Germinal center (tissue), 1 donor: Measurements from ENCODE around the gene EVPL.
"Not testable (repeated sequence)": the region's sequence is repeated elsewhere in the genome, so short reads cannot be mapped to it uniquely, and the experiment has no call there.

Experiments
- DNase-seq: peaks from one replicate; pipeline ENCODE4 v3.0.0; 2012; ENCODE audit warnings: mixed read lengths, low spot score

The EVPL gene

DNA sequence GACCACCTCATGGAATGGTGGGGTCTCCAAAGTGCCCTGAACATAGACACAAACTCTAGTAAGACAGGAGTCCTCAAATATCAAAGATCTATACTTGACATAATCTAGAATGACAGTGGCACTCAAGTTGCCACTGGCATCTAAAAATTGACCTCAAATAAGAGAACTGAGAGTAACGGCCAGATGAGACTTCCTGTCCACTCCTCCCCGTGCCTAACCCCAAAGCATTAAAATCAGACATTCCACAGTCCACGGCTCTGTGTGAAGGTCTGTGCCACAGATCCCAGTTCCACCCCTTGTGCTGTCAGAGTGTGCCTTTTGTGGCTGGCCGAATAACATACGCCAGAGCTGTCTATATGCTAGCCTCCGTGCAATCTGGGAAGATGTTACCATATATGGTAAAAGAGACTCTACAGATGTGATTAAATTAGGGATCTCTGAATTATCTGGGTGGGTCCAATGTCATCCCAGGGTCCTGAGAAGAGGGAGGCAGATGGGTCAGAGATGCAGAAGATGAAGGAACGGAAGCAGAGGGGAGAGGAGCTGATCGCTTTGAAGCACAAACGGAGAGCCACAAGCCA lies 21.0 kb upstream of the EVPL start:
- no peak for DNase-seq

DNA sequence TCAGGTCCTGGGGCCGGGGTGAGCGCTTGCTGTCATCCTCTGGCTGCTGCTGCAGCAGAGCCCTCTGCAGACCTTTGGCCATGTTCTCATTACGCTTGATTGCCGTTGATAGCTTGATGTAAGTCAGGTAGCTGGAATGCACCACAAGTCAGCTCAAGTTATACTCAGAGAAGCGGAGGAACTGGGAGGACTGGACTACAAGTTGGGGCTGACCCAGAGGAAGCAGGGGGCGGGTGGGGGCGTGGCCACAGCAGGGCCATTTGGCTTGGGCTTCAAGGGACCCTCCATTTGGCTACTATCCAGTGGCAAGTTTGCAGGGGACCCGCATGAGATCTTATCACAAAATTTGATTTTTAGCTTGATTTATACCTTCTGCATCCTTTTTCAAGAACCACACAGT lies 19.0 kb upstream of the EVPL start:
- no peak for DNase-seq

DNA sequence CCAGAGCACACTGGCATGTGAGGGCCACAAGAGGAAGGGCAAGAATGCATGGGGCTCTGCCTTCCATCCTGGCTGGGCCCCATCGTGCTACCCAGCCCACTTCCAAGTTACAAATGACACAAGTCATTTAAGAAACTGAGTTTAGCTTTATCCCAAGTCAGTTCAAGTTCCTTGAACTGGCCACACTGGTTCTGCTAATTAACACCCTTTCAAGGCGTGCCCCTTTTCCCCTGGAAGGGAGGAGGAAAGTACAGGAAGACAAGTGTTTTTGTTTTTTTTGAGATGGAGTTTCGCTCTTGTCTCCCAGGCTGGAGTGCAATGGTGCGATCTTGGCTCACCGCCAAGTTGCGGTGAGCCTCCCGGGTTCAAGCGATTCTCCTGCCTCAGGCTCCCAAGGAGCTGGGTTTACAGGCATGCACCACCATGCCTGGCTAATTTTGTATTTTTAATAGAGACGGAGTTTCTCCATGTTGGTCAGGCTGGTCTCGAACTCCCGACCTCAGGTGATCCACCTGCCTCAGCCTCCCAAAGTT lies 17.4 kb upstream of the EVPL start:
- not testable (repeated sequence) for DNase-seq

DNA sequence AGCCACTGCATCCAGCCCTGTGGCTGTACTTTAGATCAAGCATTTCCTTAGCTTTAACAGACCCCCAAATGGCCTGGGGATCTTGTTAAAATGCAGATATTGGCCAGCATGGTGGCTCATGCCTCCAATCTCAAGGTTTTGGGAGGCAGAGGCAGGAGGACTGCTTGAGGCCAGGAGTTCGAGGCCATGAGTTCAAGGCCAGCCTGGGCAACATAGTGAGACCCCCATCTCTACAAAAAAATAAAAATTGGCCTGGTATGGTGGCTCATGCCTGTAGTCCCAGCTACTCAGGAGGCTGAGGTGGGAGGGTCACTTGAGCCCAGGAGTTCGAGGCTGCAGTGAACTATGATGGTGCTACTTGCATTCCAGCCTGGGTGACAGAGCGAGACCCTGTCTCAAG lies 15.8 kb upstream of the EVPL start:
- not testable (repeated sequence) for DNase-seq

DNA sequence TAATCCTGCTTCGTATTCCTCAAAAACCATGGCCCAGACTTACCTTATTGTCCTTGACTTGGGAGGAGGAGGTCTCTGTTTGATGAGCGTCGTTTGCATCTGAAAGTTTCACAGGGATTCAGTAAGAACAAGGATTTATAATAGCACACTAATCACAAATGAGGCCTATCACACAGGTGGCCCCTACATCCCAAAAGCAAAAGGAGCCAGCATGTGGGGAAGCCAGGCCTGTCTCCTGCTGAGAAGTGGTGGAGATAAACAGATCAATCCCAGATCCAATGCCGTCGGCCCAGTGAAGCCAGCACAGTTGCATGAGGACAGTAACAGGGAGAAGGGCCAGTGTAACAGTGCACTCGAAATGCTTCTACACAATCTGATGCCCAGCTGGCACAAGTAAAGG lies 13.3 kb upstream of the EVPL start:
- DNase-seq, result no peak

DNA sequence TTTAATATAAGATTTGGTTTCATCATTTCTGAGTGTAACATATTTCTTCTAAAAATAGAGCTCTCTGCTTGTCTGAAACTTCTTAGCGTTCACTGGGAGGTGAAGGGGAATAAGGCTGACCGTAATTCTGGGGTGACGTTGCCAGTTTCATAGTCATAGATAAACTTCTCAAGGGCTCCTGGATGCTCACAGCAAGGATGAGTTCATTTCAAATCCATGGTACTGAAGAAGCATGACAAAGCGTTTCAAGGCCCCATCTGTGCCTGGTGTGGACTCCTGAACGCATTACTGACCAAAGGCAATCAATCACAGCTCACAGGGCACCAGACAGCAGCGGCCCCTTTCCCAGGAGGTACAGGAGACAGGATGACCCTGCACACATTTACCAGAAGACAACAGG lies 12.0 kb upstream of the EVPL start:
- no peak for DNase-seq

DNA sequence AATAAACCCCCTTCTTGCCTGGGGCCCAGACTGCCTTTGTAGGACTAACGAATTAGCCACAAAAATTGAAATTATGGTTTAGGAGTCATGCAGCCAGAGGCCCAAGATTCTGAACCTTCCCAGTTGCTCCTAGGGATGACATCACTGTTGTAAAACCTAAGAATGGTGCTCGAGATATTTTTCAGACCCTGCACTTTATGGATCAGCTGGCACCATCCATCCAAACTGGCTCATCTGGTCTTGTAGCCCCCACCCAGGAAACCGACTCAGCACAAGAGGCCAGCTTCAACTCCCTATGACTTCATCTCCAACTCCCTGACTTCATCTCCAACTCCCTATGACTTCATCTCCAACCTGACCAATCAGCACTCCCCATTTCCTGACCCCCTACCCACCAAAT lies 10.9 kb upstream of the EVPL start:
- DNase-seq, result no peak

DNA sequence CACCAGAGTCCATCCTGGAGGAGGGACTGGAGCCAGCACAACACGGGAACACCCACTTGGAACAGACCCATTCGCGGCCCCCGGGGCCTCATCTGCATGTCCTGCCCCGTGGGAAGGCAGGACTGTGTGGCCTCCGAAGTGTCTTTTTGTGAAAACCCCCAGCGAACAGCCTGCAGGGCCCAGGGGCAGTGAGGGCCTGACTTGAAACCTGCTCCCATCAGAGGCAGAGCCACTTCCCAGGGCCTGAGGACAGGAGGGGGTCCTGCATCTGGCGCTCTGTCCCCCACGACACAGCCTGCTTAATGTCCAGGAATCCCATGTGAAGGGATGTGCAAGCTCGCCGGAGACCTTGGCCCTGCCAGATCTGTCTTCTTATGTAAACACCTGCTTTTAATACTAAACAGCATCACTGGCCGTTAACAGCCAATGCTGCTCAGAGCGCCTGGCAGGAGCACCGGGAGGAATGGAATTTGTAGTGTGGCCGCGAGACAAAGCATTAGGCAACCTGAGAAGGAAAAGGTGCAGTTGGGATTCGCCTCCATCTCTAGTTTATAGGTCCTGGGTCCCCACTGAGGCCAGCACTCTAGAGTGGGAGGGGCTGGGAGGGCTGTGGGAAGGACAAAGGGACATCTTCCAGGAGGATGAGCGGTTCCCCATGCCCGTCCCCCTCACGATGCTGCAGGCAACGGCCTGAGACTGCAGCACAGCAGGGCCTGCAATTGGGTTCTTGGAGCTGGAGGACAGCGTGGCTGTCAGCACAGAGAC lies 9.6 kb upstream of the EVPL start:
- DNase-seq, result no peak

DNA sequence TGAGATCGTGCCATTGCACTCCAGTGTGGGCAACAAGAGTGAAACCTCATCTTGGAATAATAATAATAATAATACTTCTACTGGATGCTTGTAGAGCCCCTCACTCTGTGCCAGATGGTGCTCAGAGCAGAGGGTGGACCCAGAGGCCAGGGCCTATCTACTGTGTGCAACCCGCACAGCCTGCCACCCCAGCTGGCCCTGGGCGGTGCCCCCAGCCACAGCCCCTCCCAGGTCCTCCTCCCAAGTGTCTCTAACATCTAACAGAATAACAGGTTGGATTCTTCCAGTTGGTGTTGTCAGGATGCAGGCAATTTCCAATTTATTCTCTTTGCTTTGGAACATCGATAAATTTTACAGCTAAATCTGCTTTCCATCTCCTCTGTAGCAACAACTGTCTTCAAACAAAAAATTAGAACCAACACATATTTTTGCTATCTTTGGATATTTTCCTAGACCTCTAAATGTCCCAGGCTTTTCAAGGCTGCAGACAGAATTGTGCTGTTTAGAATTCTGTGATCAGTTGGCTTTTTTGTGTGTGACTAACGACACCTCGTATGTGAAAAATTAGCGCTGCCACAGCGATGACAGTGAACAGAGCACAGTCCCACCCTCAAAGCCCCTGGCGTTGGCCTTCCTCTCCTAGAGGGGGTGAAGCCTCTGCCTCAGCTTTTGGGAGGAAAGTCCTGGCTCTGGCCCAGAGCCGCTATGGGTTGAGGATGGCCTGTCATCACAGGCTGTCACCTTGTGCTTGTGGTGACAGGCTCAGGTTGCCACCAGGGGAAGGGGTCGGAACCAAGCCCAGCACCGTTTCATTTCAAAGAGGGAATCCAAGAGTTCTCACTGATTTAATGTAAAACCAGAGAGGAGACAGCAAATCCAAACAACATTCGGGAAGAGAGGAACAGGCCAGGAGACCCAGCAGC lies 7.6 kb upstream of the EVPL start:
- no peak for DNase-seq

DNA sequence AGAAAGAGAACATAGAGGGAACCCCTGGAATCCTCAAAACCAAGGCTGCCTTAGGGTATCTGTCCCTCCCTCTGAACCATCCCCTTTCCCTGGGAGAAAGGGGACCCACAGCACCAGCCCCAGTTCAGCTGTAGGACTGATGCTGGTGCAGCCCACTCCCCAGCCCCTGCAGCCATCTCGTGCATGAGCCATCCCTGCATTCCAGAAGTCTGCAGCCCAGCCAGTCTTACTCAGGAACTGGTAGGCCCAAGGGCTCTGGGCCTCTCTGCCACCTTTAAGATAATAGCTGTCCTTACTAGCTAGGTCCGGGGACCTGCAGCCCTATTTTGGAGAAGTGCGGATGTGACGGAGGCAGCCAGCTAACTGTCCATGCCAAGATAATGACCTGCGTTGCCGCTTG lies 6.0 kb upstream of the EVPL start:
- DNase-seq, result no peak

DNA sequence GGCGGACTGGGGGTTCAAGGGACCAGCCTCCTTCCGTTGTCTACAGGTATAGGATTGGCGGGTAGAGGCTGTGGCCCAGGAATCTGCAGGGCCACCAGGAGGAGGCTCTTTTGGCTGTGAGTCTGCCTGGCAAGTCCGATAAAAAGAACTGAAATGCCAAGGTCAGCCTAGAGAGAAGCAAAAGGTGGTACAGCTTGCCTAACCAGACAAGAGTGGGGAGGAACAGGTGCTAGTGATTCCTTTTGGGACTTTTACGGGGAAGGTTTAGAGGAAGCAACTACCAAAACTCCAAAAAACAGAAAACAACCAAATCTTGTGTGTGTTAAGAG lies 5.6 kb upstream of the EVPL start:
- no peak for DNase-seq

DNA sequence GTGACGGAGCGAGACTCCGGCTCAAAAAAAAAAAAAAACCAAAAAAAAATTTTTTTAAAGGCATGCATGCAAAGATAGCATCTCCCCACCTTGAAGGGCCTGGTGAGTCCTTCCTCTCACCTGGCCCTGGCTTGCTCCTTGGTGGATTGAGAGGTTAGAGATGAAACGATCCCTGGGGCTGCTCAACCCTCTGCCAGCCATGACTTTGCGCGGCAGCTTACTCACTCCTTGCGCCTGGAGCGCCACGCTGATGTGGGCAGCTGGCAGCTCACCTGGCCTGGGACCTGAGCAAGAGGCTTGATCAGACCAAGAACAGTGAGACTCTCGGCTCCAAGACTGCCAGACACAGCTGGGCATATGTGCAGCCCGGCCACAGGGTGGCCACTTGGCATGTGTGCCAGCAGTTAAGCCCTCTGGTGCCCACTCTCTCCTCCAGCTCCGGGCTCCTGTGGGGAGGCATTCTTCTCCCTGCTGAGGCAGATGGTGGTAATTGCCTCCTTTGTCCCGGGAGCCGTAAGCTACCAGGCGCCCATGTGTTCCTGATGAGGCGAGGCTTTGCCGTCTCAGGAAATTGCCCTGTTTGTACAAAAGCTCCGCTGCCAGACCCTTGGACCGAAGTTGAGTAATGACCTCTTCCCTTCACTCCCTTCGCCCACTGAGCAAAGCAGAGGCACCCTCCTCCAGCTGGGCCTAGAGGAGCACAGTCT lies 5.1 kb upstream of the EVPL start:
- DNase-seq, result no peak

DNA sequence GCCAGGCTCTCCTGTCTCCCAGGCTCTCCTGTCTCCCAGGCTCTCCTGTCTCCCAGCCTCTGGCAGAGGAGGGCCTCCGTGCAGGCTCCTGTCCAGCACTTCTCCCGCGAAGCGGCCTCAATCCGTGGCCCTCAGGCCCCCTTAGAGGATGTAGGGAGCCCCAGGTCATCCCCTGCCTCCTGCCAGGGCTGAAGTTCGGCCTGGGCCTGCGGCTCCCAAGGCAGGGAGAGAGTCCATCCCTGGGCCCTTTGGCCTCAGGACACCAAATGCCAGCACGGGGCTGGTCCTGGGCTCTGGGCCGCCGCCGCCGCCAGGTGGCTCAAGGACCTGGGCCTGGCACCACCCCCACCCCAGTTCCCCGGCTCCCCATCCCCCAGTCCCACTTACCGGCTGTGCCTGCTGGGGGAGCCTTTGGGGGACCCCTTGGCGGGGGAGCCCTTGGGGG lies 370 bp downstream of the EVPL start:
- DNase-seq, result no peak

DNA sequence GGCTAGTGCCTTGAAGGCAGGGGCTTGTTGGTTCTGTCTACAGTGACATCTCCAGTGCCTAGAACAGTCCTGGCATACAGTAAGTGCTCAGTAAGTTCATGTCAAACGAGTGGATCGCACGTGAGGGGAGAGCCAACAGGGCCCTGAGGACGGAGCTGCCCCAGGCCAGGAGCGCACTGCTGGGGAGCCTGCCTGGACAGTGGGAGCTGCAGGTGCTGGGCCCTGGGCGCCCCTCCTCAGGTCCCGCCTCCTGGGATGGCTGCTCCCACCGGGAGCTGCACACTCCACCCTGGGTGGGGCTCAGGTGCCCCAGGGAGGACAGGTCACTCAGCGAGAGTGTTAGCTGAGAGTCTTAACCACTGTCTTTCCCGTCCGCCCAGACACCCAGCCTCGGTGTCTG lies 1.8 kb downstream of the EVPL start:
- no peak for DNase-seq

DNA sequence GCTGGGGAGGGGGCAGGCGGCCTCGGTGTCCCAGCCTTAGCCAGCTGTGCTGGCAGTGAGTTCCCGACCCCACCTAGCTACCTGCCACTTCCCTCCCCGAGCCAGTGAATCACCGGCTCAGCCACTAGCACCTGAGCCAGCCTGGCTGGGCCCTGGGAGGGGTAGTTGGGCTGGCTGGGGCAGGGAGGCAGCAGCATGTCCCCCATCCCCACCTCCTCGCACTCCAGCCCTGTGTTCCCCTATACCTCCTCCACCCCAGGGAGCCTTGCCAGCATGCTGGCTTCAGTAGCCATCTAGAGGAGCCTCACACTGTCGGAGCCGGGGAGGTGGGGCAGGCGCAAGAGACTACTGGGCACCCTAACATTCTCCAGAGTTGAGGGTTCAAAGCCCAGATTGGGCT lies 2.8 kb downstream of the EVPL start:
- no peak for DNase-seq

DNA sequence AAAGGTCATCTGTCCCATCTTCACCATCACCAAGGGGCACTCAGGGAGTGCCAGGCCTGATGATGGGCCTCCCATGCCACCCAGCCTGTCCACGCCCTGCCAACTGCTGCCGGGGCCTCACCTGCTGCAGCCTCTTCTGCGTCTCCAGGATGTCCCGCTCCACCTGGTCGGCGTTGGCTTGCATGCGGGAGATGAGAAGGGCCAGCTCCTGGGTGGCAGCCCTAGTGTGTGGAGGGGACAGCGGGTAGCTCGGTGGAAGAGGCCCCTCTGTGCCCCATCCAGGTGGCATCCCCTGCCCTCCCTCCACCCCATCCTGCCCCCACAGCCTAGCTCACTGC lies 3.2 kb downstream of the EVPL start:
- DNase-seq, result no peak

DNA sequence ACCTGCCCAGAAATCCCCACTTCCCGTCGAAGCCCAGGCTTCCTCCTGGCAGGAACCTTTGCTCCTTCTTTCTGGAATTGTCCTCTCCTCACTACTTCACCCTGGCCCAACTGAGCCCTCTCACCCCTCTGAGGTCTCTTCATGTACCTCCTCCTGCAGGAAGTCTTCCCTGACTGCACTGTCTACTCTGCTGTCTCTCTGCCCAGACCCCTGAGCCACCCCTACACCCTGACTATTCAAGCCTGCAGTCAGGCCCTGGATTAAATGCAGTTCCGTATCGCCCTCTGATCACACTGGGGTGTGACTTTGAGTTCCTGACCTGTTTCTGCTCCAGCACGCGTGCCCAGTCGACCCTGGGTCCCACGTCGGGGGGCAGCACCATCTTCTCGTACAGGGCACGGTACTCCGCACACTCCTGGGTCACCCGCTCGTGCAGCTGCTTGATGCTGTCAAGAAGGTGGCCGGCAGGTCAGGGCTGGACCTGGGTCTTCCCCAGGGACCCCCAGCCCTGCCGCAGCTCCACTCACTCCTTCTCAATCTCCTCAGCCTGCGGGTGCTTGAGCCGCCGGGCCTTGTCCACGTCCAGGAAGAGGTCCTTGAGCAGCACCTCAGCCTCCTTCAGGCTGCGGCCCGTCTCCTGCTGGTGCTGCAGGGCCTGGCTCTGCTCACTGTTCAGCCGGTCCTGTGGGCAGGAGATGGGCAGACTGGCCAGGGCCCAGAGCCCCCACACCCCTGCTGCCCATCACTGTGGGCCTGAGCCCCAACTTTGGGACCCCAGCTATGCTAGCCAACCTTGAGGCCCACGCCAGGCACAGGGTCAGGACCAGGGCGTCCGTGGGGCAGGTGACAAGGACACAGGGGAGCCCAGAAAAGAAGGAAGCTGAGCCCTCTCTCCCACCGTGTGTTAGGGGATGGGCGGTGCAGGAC lies 3.9 kb downstream of the EVPL start:
- no peak for DNase-seq

DNA sequence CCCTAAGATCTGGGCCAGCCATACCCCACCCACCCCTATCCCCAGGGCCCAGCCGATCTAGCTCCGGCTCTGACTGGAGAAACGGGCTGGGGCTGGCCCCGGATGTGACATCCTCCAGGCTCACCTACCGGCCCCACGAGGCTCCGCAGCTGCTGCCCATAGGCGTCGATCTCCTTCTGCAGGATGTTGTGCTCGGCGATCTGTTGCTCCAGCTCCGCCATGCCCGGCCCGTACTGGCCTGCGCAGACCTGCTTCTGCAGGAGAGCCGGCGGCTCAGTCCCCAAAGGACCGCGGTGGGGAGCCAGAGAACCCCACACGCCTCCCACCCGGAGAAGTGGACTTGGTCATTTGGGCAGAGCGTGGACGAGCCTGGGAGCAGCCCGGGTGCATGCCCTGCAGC lies 4.8 kb downstream of the EVPL start:
- no peak for DNase-seq

DNA sequence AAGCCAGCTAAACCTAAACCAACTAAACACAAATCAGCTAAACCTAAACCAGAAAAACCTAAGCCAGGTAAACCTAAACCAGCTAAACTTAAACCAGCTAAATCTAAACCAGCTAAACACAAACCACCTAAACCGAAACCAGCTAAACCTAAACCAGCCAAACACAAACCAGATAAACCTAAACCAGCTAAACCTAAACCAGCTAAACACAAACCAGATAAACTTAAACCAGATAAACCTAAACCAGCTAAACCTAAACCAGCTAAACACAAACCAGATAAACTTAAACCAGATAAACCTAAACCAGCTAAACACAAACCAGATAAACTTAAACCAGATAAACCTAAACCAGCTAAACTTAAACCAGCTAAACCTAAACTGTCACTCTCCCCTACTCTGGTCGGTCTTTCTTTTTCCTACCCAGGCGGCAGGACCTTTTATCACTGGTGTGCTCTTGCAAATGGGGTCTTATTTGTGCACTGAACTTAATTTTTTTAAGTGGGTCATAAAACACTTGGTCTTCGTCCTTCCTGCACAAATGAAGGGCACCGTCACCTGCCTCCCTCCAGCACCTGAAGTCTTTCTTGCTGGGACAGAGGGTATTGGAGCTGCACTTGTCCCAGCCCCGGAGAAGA lies 7.2 kb downstream of the EVPL start:
- no peak for DNase-seq

DNA sequence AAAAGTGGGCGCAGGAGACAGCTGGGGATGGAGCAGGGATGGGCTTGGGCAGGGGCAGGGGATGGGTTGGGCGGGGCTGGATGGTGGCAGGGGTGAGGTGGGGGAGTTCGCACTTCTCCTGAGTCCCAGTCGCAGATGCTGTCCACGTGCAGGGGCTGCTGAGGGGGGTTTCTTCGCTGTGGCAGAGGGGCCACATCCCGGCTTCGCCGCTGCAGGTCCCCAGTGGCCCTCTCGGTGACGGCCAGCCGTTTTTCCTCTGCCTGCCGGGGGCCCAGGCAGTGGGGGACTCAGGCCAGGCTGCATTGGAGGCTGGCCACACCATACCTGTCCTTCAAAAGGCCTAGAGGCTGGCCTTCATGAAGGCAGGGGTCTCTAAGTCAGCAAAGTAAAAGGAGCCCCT lies 8.3 kb downstream of the EVPL start:
- no peak for DNase-seq

DNA sequence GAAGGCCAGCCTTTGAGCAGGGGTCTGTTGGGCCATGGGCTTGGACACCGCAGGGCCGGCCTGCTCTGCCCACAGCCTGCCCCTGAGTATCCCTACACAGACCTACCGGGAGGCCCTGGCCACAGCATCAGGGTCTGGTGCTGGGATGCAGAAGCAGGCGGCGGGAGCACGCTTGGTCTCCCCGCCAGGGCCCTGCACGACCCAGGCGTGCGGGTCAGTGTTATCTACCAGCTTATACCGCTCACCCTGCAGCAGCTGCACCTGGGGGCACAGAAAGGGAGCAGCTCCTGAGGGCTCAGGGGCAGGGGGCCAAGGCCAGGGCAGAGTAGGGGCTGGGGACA lies 8.8 kb downstream of the EVPL start:
- DNase-seq, result no peak
